ENCODE data around the gene MAPKAP1.

MAPKAP1 gene

DNA sequence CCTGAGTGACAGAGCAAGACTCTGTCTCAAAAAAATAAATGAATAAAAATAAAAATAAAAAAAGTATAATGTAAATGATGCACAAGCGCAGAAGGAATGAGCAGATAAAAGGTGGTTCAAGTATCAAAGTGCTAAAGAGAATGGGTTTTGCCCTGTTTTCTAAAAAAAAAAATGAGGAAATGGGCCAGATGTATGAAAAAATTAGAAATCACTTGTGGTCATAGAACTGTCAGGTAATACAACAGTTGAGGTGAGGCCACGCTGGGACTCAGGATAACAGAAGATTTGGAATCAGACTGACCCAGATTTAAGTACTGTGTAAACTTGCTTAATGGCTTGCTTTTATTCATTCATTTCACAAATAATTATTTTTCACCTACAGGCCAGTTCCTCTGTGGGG, 69.8 kb downstream of the MAPKAP1 start:
- no peak for DNase-seq

DNA sequence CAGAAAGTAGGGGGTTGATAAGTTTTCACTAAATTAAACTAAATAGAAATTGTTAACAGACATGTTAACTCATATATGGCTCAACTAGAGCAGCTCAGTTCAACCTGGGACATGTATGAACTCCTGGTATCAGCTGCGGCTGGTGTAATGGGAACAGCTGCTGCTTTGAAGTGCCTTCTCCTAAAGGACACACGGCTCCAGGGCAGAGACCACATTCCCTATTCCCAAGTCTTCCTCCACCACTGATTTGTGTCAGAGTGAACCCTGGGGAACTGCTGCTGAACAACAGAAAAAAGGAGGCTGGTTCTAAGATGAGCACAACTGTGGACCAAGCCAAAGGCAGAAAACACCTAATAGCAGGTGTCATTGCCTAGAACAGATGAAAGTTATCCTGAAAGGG, 71.1 kb downstream of the MAPKAP1 start:
- no peak for DNase-seq

DNA sequence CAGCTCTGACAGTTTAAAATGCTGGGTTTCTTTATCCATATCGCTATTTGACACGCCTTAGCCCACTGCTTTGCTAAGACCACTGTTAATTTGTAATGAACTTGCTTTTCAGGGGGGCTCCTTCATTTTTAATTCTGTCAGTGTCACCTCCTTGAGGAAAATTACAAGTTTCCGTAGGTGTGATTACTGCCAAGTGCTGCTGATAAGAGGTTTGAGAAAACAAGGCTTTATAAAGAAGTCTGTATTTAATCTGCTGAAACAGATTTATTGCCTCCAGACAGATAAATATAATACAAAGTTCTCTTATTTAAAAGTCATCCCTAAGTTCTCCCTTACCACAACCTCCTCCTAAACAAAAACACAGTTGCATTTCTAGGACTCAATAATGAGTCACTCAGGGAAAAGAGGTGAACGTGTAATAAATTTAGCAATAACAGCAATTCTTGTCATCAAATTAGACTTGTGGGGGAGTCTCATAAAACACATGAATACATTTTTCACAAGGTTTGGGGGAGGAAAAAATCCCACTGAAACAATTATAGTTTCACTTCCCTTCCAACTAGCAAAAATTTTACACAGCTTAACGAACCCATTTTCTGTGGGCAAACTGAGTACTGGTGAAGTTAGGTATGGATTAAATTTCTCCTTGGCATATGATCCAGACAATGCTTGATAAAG, 72.8 kb downstream of the MAPKAP1 start:
- DNase-seq: no peak

DNA sequence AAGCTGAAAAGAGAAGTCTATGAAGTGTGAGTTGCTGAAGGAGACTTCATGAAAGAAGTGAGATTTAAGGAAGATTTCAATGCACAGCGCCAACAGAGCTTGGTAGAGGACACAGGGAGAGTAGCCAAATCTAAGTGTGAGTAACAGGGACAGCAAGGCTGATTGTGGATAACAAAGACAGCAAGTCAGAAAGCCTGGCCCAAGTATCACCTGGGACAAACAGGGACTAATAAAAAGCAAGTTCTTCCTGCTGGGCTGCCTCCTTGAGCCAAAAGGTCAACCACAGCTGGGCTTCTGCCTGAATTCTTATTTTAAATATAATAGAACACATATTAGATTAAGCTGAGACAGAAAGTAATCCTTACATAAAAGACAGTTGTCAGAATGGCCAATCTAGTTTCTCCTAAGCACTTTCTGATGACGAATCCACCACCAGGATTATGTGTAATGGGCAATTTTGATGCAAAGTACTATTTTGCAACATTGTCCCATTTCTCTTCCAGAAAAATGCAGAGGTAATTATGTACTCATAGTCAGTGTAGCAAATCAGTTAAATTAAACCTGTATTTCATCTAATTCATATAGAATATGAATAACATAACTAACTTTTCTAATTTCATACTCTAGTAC, 73.8 kb downstream of the MAPKAP1 start:
- no peak for DNase-seq

DNA sequence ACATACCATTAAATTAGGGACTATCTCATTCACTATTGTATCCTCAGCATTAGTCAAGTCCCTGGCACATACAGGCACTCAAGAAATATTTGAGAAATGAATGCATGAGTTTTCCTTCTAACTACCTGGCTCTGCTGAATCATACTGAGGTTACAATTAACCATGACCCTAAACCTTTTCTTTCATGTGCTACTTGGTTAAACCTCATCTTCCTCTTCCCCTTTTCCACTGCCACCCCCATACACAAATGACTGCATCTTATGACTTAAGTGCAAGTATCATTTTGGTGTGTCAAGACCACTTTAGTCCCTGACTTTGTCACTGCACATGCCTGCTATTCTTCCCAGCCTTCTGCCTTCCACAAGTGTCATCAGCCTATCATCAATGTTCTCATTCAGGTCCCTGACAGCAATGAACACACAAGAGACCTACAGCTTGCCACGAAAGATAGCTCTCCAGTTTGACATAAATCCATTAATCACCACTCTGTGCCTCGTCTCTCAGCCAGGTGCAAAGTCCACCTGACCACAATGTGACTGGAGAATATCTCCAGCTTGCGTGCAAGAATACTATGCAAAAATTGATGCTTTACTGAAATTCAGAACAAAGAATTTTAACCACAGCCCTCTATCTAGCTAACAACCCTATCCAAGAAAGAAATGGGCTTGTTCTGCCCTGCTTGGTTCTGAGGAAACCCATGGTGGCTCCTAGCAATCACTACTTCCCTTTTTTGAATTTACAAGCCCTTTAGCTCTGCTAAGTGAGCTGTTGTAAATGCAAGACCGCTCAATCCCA, 74.5 kb downstream of the MAPKAP1 start:
- no peak for DNase-seq

DNA sequence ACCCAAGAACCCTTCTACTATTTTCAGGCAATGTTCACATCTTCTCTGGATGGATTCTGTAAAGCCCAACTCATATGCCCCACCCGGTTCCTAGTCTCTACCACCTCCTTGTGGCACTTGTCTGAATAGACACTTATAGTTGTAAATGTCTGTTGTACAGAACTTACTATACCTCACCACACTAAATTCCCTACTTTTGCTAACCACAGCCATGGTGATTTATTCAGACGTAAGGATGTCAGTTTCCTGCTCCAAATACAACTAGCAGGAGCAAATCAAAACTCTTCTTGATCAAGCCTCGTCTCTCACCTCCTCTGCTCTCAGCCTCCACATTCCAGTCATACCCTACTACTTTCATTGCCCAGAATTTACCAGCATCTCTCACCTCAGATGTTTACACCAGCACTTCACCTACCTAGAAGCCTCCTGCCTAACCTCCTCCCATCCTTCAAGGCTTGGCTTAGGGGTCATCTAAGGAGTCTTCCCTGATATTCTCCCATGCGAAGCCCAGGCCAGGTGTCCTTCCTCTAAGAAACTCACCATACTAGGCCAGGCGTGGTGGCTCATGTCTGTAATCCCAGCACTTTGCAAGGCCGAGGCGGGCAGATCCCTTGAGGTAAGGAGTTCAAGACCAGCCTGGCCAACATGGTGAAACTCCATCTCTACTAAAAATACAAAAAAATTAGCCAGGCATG, 75.5 kb downstream of the MAPKAP1 start:
- no peak for DNase-seq

DNA sequence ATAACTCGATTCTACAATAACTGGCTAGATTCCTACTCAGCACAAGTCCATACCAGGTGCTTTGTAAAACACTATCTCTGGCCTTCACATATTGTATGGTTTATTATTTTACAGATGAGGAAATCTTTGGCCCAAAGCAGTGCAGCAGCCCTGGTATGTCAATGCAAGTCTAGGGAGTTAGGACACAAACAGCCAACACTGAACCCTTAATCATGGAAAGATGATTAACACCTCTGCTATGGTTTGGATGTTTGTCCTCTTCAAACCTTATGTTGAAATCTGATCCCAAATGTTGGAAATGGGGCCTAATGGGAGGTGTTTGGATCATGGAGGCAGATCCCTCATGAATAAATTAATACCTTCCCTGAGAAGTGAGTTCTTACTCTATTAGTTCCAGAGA, 76.6 kb downstream of the MAPKAP1 start:
- no peak for DNase-seq

DNA sequence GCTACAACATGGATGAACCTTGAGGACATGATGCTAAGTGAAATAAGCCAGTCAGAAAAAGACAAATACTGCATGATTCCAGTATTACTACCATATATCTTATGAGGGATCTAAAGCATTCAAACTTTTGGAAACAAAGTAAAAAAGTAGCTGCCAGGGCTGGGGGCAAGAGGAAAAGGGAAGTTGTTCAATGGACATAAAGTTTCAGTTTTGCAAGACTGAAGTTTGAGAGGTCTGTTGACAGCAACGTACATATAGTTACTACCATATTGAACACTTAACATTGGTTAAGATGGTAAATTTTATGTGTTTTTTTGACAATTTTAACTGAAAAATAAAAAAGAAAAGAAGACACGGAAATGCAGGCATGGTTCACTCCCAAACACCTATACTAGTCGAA, 77.6 kb downstream of the MAPKAP1 start:
- no peak for DNase-seq

DNA sequence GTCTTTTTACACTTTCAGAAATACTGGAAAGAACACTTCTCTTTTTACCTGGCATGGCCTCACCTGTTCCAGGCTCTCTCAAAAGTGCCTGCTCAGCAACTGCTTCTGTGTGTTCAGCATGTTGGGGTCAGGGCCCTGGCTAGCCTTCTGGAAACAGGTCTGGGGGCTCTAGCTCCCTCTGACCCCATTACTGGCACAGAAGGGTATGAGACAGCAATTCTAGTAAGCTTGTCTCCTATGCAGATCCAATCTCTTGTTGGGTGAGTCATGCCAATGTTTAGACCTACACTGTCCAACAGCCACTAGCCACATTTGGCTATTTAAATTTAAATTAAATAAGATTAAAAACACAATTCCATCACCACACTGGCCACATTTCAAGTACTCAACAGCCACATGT, 80.8 kb downstream of the MAPKAP1 start:
- no peak for DNase-seq

DNA sequence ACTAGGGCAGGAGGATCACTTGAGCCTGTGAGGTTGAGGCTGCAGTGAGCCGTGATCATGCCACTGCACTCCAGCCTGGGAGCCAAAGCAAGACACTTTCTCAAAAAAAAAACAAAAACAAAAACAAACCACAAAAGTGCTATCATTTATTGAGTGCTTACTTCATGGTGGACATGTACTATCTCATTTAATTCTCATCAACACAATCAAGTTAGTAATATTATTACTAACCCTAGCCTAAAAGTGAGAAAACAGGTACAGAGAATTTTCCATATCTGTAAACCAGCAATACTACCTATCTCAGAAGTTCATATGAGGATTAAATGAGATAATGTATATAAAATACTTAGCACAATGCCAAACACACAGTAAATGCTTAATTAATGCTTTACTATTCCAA, 85.8 kb downstream of the MAPKAP1 start:
- no peak for DNase-seq

DNA sequence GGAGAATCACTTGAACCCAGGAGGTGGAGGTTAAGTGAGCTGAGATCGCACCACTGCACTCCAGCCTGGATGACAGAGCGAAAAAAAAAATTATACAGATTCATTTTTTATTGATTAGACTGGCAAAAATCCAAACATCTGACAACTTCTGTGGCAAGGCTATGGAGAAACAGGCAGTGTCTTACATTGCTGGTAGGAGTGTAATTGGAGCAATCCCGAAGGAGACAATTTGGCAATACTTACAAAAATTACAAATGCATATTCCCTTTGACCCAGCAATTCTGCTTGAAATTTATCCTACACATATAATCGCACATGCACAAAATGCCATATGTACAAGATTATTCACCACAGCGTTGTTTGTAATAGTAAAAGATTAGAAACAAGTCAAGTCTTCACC, 86.8 kb downstream of the MAPKAP1 start:
- DNase-seq: no peak

DNA sequence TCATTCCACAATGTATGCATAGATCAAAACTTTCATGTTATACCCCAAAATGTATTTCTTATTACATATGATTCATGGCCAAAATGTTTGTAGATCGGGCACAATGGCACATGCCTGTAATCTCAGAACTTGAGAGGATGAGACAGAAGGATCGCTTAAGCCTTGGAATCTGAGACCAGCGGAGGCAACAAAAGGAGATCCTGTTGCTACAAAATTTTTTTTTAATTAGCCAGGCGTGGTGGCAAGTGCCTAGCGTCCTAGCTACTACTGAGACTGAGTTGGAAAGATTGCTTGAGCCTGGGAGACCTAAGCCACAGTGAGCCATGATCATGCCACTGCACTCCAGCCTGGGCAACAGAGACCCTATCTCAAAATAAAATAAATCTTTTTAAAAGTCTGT, 89.9 kb downstream of the MAPKAP1 start:
- DNase-seq: peak; percentile 28

DNA sequence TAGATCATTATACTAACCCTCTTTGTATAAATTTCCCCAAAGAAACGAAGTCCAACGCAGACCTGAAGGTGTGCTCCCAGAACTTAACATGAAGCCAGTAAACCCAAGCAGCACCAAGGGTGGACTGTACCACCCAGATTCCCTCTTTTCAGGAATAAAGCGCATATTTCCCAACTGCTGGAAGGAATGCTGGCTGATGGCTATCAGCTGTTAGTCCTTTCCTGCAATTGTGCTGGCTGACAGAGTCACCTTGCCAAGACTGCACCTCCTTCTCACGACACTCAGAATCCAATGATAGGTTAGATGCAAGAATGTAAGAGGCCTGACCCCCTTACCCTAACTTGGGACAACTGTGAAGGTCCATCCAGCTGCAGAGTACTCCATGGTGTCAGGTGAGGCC, 93.9 kb downstream of the MAPKAP1 start:
- no peak for DNase-seq

DNA sequence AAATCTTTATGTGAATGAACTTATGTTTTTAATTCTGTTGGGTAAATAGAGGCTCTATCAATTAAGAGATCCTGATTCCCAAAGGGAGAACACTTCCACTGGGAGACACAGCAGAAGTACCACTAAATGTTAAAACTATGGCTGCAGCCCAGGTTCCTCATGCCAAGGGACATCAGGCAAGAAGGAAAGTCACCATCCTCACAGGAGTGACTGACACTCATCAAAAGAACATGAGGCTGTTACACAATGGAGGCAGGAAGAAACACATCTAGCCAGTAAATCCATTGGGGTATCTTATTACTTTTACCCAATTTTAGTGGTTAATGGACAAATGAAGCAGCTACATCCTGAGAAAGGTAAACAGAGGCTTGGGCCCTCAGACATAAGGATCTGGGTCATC, 94.4 kb downstream of the MAPKAP1 start:
- no peak for DNase-seq

DNA sequence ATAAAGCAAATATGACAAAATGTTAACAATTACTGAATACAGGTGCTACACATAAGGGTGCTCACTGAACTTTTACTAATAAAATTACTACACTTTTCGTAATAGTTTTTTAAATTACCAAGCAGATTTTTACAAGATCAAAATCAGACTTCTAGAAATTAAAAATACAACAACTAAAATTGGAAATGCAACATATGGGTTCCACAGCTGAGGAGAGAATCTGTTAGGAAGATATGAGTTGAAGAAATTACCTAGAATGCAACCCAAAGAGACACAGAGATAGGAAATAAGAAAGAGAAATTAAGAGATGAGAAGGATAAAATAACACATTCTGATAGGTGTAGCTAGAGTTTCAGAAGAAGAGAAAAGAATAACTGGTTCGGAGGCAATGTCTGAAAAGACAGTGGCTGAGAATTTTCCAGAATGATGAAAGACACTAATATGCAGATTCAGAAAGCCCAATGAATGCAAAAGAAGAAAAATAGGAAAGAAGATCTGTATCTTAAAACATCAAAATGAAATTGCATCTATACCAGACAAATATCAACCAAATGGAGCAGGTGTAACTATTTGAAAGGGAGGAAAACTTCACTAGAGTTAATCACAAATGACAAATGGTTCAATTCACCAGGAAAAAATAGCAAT, 95.8 kb downstream of the MAPKAP1 start:
- DNase-seq: no peak

DNA sequence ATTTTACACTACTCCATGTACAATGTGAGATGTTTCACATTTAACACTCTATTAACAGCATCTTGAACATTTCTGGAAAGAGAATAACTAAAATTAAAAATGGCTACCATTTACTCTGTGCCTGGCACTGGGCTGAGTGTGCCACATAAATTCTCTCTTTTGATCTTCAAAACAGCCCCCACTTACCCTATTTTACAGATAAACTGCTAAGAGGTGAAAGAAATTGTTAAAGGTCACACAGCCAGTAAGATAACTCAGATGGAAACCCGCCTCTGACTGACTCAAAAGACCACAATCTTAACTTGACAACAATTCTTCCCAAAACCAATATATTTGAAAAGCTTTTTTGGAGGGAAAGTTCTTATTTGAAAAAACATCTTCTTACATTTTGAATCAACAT, 97.3 kb downstream of the MAPKAP1 start:
- DNase-seq: no peak

DNA sequence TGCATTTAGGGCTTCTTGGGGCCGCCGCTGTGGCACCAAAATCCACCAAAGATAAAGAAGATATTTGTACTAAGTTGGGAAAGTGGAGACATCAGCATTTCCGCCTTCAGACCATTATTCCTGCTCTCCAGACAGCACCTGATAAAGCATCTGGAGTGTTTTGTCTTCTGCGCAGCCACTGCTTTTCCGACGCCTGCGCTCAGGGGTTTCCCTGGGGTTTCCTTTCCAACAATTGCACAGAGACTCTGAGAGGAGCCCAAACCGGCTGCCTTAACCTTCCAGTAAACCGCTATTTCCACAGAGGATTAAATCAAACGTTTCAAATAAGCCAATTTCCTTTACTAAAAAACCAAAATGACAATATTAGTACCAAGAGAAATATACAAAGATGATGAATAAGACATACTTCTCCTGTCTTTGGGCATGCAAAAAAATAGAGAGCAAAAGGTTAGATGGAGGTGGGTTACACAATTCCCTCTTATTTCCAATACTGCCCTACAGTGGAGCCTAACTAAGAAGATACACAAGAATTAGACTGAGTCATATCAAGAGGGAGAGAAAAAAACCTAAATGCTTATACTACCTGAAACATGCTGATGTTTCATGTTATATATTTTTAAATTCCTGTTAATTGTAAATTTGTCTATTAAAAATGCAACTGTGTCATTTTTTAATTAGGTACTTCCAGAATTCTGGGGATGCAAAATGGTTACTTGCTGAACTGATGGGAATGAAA, 98.4 kb downstream of the MAPKAP1 start:
- no peak for DNase-seq

DNA sequence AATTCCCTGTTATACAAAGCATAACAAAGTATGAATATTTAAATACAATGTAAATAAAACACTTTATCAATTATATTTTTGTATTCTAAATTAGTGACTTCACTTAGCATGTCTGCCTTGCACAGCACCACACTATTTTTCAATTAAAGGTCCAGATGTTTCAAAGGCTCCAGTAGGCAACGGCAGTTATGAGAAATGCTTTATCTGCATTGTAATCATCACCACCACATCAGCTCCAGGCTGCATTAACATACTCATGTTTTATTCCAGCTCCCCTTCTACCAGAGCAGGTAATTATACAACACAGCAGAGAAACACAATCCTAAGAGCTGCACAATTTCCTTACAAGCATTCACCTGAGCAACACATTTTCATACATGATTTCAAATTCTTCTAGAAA, 102.8 kb downstream of the MAPKAP1 start:
- DNase-seq: no peak

DNA sequence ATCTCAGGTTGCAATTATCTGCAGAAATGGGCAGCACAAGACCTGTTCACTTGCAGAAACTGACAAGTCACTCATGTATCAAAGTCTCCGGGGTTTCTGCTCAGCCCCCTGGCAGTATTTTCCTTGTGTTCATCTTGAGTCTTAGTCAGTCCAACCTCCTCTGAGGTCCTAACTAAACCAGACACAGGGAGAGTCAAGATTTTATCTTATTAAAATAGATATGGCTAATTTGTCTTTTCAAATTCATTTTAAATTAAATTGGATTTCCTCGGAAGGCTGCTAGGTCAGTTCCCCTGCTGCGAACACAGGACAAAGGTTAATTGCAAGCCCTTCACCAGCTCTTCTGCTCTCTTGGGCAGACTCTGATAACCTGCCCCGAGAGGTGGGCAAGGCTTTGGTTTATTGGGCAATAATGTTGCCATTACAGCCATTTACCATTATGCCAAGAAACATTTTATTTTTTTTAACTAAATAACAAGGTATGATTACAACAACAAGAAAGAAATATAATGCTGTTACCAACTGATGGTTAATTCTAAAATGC, 103.5 kb downstream of the MAPKAP1 start:
- DNase-seq: no peak

DNA sequence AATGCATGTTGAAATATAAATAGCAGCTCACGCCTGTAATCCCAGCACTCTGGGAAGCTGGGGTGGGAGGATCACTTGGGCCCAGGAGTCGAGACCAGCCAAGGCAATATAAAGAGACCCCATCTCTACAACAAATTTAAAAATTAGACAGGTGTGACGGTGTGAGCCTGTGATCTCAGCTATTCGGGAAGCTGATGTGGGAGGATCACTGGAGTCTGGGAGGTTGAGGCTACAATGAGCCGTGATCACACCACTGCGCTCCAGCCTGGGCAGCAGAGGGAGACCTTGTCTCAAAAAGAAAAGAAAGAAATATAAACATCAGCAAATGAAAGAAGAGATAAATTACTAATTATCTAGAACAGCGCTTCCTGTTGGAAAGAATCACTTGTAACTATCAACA, 105.0 kb downstream of the MAPKAP1 start:
- DNase-seq: no peak

DNA sequence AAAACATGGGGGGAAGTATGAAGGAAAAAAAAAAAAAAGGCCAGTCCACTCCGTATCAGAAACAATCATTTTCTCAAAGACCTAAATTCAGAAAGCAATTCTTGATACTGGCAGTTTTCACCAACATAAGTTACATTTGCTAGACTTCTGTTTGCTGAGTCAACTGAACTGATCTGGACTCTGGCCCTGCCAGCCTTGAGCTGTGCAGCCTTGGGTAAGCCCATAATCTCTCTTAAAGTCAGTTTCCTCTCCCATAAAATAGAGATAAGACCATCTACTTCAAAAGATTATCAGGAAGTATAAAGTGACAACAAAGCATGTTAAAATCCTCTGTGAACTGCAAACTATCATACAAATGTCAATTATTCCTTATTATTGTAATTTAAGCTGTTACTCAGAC, 106.8 kb downstream of the MAPKAP1 start:
- no peak for DNase-seq

DNA sequence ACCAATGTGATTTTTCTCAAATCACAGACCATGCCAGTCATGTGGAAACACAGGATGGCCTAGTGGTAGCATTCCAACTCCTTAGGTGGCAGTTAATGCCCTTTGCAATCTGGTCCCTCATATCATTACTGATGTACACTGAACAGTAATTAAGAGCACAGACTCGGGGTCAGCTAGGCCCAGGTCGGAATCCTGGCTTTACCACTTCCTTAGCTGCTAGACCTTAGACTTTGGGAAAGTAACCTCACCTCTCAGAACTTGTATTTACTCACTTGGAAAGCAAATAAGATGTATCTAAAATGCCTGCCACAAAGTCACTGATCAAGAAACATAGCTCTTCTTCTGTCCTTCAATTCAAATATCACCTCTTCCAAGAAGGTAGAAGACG, 112.8 kb downstream of the MAPKAP1 start:
- DNase-seq: no peak

All from NCI-H2171 (cell line).